ENCODE data around the gene FGFRL1. TPM values are rescaled to one million over a fixed set of nuclear protein-coding genes. Genes with fewer than 3 reads are reported as not detected.

The FGFRL1 gene
- total RNA-seq, 2 donors from 2014 or later = 16.0 to 34.7 TPM

DNA sequence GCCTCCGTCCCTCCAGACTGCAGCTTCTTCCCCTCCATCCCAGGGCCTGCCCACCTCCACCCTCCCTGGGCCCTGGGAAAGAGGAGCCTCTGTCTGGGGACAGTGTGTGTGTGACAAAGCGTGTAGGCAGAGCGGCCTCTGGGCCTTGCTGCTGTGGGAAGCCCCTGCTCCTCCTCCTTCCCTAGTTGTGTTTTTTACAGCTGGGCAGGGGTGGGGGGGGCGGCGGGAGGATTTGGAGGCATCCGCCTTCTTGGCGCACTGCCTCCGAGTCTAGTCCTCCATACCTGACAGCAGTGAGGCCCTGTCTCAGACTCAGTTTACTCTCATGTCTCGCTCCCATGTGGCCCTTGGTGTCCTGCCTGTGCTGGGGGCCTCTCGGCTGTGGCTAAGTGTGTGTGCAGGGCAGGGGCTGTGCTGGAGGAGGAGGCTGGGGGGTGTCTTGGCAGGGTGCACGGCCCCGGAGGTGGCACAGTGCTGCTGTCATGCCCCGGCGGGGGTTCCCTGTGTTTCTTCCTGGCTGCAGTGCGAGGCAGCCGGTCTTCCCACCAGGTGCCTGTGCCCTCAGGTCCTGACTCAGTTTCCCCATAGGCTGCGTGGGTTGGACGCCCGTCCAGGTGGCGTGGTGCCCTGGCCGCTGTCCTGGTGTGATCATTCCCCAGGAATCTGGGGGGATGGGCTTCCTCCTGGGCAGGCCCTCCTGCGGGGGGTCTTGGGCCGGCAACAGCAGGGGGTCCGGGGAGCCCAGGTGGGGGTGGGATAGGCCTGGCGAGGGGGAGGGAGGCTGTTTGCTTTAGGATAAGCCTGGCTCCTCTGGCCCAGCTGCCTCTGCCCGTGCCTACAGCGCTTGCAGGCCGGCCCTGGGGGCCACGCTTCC, 7.0 kb downstream of the FGFRL1 start:
- H3K4me1 ChIP-seq = peaks cover 9% of the 10 kb centered on the region
- intact Hi-C loops (cut with DNase I) = no loop called here
- DNase-seq = no peak
- no peak overlapping the region for H3K4me3 ChIP-seq
- H3K9me3 ChIP-seq = no peaks in the 10 kb centered on the region
- no peaks in the 10 kb centered on the region for H3K27me3 ChIP-seq
- H3K9ac ChIP-seq (ENCODE audit: low read depth in 2 of 2, low read length in 2 of 2) = no peak overlapping the region
- no peak overlapping the region for H3K27ac ChIP-seq
- no peaks in the 10 kb centered on the region for H3K36me3 ChIP-seq
- TF ChIP-seq, protein P1, sequence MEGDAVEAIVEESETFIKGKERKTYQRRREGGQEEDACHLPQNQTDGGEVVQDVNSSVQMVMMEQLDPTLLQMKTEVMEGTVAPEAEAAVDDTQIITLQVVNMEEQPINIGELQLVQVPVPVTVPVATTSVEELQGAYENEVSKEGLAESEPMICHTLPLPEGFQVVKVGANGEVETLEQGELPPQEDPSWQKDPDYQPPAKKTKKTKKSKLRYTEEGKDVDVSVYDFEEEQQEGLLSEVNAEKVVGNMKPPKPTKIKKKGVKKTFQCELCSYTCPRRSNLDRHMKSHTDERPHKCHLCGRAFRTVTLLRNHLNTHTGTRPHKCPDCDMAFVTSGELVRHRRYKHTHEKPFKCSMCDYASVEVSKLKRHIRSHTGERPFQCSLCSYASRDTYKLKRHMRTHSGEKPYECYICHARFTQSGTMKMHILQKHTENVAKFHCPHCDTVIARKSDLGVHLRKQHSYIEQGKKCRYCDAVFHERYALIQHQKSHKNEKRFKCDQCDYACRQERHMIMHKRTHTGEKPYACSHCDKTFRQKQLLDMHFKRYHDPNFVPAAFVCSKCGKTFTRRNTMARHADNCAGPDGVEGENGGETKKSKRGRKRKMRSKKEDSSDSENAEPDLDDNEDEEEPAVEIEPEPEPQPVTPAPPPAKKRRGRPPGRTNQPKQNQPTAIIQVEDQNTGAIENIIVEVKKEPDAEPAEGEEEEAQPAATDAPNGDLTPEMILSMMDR (IDR thresholded peaks at IDR 0.05) = no peak

DNA sequence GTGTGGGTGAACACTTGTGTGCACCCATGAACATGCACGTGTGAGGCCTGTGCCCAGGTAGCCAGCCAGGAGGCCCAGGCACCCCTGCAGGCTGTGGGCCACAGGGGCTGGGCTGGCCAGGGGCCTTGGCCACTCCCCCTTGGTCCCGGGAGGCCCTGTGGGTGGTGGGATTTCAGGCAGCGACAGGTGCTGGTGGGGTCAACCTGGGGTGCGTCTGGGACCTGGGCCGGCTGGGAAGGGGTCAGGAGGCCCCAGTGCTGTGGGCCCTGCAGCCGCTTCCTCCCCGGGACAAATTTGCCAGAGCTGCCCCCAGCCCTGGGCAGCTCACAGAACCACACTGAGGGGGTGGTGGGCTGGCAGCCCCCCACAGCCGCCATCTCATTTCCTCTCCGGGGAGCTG, 7.9 kb downstream of the FGFRL1 start:
- no peaks in the 10 kb centered on the region for H3K36me3 ChIP-seq
- no peaks in the 10 kb centered on the region for H3K27me3 ChIP-seq
- intact Hi-C loops (cut with DNase I) = no loop called here
- no peaks in the 10 kb centered on the region for H3K9me3 ChIP-seq
- H3K4me3 ChIP-seq = no peak overlapping the region
- peaks cover 9% of the 10 kb centered on the region for H3K4me1 ChIP-seq
- no peak overlapping the region for H3K9ac ChIP-seq (ENCODE audit: low read depth in 2 of 2, low read length in 2 of 2)
- DNase-seq = no peak
- TF ChIP-seq, protein P1 (IDR thresholded peaks at IDR 0.05) = no peak
- H3K27ac ChIP-seq = no peak overlapping the region

DNA sequence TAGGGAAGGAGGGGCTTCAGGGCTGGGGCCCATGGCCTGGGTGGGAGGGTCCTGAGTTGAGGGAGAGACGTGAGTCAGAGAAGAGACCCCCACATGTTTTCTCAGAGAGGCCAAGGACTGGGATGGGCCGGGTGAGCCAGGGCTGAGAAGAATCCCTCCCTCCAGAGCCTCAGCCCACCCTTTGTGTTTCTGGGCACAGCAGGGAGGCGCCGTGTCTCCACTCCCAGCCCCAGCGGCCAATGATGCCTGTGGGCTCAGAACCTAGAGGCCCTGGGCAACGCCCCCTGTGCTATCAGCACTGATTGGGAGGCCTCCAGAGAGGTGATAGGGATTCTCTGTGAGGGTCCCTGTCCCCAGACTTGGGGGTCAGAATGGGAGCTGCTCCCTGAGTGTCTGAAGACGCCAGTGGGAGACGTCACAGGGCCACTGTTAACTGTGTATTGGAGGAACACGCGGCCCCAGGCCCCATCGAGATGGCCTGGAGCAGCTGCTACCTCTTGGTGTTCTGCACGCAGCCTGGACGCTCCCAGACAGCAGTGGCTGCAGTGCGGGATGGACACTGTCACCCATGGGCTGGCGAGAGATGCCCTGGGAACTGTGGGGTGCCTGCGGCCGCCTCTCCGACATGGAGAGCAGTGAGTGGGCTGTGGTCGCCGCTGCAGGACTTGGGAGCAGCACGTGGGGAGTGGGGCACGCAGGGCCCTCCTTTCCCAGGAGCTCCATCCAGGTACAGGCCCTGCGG, 8.5 kb downstream of the FGFRL1 start:
- DNase-seq = no peak
- Histone ChIP-seq H3K27ac (no peak overlapping the region), H3K9ac (ENCODE audit: low read depth in 2 of 2, low read length in 2 of 2) (no peak overlapping the region), H3K9me3 (no peaks in the 10 kb centered on the region), H3K27me3 (no peaks in the 10 kb centered on the region), H3K4me3 (no peak overlapping the region), H3K36me3 (no peaks in the 10 kb centered on the region), H3K4me1 (peaks cover 9% of the 10 kb centered on the region)
- TF ChIP-seq, protein P1 (IDR thresholded peaks at IDR 0.05) = no peak
- intact Hi-C loops (cut with DNase I) = no loop called here

DNA sequence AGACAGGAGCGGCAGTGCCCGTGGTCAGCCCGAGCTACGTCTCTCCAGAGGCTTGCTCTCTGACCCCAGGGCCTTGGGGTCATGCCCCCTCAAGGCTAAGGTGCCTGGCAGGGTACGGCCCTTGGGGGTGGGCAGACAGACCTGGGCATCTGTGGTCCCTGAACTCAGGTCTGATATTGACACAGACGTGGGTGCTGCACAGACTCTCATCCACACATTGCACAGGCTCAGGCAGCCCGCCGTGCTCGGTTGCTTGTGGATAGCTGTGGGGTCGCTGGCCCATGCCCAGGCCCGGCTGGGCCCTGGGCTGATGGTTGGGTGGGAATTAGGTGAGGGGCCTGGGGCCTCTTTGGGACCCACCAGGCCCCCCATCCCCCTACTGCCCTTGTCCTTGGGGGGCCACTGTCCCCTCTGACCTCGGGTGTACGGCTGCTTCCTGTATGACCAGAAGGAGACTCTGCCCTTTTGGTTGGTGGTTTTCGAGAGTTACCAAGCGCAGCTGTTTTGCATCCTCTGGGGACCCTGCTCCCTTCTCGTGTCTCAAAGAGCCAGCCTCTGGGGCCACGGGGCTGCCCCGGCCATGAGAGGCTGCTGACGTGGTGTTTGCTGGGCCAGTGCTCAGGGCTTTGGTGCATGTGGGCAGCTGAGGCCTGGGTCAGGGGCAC, 10.1 kb downstream of the FGFRL1 start:
- no peak for DNase-seq
- no peak overlapping the region for H3K27ac ChIP-seq

More for the DNA sequence above, 10.1 kb downstream of the FGFRL1 start:
- Histone ChIP-seq H3K4me3 (no peak overlapping the region), H3K27me3 (no peaks in the 10 kb centered on the region), H3K9ac (ENCODE audit: low read depth in 2 of 2, low read length in 2 of 2) (peak overlapping the region in 1 of 2 donors; percentile 12), H3K4me1 (peaks cover 9% of the 10 kb centered on the region), H3K9me3 (no peaks in the 10 kb centered on the region), H3K36me3 (no peaks in the 10 kb centered on the region)
- TF ChIP-seq, protein P1 (IDR thresholded peaks at IDR 0.05) = no peak
- intact Hi-C loops (cut with DNase I) = no loop called here

Data from colonic mucosa (tissue), 4 donors.